T-helper 1 cell treated with Interleukin-12 subunit alpha and Interleukin-12 subunit beta and Interleukin-4 antibody, amounts not matched to agents 30 μg/mL and 1 μg/mL, for 36 hours (primary cell): Measurements from ENCODE around the gene ACHE.
"Not testable (repeated sequence)": the region's sequence is repeated elsewhere in the genome, so short reads cannot be mapped to it uniquely, and the experiment has no call there.

Experiments used
- H3K27ac Mint-ChIP-seq: one replicate; pipeline ENCODE4 v1.8.0; 2021; ENCODE audit warnings: mild to moderate bottlenecking, mixed read lengths
- H3K27me3 Mint-ChIP-seq: one replicate; pipeline ENCODE4 v1.8.0; 2021; ENCODE audit warnings: low read depth, mixed read lengths
- H3K36me3 Mint-ChIP-seq: one replicate; pipeline ENCODE4 v1.8.0; 2021; ENCODE audit warnings: low read depth, mixed read lengths
- H3K4me1 Mint-ChIP-seq: one replicate; pipeline ENCODE4 v1.8.0; 2021; ENCODE audit warnings: low read depth, mixed read lengths
- H3K4me3 Mint-ChIP-seq: one replicate; pipeline ENCODE4 v1.8.0; 2021; ENCODE audit warnings: mild to moderate bottlenecking, moderate library complexity, mixed read lengths
- H3K9me3 Mint-ChIP-seq: one replicate; pipeline ENCODE4 v1.8.0; 2021; ENCODE audit warnings: mixed read lengths

Gene ACHE

DNA sequence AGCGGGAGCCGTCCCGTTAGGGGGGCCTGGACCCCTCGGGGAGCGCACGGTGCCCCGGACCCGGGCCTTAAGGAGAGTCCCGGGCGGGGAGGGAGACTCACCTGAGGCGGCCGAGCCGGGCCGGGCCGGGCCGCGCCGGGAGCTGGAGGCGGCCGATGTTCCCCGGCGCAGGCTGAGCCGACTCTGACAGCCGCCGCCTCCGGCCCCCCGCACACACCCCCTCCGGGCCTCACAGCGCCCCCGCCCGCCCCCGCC lies at the start of gene ACHE:
Gene ACHE (minus strand): TSS at position 188 of the 255 bp plus-strand sequence. CDS start 1,656 bp downstream, outside the sequence.
- H3K4me3 Mint-ChIP-seq: peak within 1 kb of the TSS; percentile 56
- no peaks in the 10 kb centered on the region for H3K9me3 Mint-ChIP-seq
- H3K27me3 Mint-ChIP-seq: peaks cover 58% of the 10 kb centered on the region
- H3K4me1 Mint-ChIP-seq: peaks cover 11% of the 10 kb centered on the region
- no peaks in the 10 kb centered on the region for H3K36me3 Mint-ChIP-seq
- no peak within 1 kb of the TSS for H3K27ac Mint-ChIP-seq

DNA sequence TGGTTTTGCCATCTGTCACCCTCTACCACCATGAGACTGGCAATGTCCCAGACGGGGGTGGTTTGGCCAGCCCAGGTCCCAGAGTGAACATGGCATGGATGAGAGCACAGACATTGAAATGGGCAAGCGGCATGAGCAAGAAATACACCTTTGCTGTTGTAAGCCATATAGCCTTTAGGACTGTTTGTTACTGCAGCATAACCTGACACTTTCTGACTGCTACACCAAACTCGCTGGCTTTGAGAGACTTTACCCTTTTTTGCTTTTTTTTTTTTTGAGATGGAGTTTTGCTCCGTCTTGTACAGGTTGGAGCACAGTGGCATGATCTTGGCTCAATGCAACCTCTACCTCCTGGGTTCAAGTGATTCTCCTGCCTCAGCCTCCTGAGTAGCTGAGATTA lies 48.5 kb upstream of the ACHE start:
- no peaks in the 10 kb centered on the region for H3K36me3 Mint-ChIP-seq
- no peak overlapping the region for H3K4me3 Mint-ChIP-seq
- H3K4me1 Mint-ChIP-seq: peaks cover 1% of the 10 kb centered on the region
- H3K27me3 Mint-ChIP-seq: peaks cover 7% of the 10 kb centered on the region
- no peak overlapping the region for H3K27ac Mint-ChIP-seq
- H3K9me3 Mint-ChIP-seq: peaks cover 4% of the 10 kb centered on the region

DNA sequence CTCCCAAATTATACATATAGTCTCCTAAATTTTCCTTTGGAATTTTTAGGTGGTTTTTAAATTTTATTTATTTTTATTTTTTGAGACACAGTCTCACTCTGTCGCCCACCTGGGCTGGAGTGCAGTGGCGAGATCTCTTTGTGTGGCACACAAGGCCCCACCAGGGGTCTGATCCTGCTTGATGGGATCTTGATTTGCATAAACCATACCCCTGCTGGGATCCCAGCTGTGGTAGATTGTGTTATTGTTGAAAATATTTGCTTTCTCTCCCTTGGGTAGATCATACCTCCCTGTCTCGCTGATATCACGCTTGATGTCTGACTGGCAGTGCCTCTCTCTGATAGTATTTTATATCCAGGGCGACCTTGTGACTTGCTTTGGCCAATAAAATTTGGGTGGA lies 48.0 kb upstream of the ACHE start:
- peaks cover 3% of the 10 kb centered on the region for H3K27me3 Mint-ChIP-seq
- no peak overlapping the region for H3K27ac Mint-ChIP-seq
- peaks cover 1% of the 10 kb centered on the region for H3K4me1 Mint-ChIP-seq
- H3K36me3 Mint-ChIP-seq: no peaks in the 10 kb centered on the region
- H3K9me3 Mint-ChIP-seq: peaks cover 4% of the 10 kb centered on the region
- no peak overlapping the region for H3K4me3 Mint-ChIP-seq

DNA sequence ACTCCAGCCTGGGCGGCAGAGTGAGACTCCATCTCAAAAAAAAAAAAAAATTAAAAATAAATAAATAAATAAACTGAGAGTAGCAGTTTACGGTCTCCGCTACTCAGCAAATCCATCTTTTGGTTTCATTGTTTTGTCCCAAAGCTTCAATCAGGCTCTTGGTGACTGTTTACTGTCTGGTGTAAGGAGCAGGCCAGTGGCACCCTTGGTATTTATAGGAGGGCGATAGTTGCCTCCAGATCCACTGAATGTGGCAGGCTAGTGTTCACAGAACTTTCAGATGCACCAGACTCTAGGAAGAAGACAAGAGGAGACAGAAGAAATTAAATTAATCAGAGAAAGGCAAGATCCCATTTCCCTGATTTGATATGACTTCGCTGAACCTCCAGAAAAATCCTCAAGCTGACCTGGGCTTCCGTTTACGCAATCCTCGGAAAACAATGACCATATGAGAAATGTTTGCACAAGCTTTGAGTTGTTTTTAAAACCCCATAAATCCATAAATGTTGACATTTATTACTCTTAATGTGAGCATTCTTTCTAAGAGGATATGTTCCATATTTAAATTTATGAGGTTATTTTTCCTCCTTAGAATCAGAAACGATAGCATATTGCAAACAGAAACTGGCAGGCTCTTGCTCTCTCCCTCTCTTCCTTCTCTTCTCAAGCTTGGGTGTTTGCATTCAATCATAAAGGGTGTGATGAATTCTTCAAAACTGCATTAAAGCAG lies 46.5 kb upstream of the ACHE start:
- Mint-ChIP-seq H3K4me3 (no peak overlapping the region), H3K36me3 (no peaks in the 10 kb centered on the region), H3K27ac (no peak overlapping the region), H3K4me1 (peaks cover 1% of the 10 kb centered on the region), H3K27me3 (peaks cover 3% of the 10 kb centered on the region), H3K9me3 (peaks cover 4% of the 10 kb centered on the region)

DNA sequence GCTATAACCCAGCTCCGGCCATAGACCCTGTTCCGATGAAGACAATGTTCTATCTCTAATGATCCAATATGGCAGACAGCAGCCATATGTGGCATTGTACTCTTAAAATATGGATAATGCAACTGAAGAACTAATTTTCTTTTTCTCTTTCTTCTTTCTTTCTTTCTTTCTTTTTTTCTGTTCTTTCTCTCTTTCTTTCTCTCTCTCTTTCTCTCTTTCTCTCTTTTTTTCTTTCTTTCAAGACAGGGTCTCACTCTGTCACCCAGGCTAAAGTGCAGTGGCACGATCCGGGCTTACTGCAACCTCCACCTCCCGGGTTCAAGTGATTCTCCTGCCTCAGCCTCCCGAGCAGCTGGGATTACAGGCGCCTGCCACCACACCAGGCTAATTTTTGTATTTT lies 40.5 kb upstream of the ACHE start:
- H3K4me1 Mint-ChIP-seq, H3K4me3 Mint-ChIP-seq, H3K27me3 Mint-ChIP-seq, H3K36me3 Mint-ChIP-seq, H3K9me3 Mint-ChIP-seq, H3K27ac Mint-ChIP-seq: not testable (repeated sequence)

DNA sequence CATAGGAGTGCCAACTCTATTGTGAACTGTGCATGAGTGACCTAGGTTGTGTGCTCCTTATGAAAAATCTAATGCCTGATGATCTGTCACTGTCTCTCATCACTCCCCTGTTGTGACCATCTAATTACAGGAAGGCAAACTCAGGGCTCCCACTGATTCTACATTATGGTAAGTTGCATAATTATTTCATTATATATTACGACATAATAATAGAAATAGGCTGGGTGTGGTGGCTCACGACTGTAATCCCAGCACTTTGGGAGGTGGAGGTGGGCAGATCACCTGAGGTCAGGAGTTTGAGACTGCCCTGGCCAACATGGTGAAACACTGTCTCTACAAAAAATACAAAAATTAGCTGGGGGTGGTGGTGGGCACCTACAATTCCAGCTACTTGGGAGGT lies 39.7 kb upstream of the ACHE start:
- not testable (repeated sequence) for H3K27ac Mint-ChIP-seq, H3K36me3 Mint-ChIP-seq, H3K9me3 Mint-ChIP-seq, H3K27me3 Mint-ChIP-seq, H3K4me3 Mint-ChIP-seq, H3K4me1 Mint-ChIP-seq

DNA sequence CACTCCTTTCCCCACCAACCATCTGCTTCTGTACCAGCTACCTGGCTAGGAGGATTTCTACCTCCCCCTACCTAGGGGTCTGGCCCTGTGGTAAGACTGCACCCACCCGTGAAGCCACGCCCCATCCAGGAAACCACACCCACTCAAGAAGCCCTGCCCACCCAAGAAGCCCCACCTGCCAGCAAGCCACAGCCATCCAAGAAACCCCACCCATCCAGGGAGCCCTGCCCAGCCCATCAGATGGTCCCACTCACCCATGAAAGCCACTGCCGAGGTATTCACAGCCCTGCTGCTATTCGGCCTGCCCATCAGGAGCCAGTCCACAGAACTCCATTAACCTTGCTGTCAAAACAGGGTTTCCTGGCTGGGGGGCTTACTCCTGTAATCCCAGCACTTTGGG lies 38.0 kb upstream of the ACHE start:
- no peaks in the 10 kb centered on the region for H3K27me3 Mint-ChIP-seq
- H3K9me3 Mint-ChIP-seq: no peaks in the 10 kb centered on the region
- no peak overlapping the region for H3K4me3 Mint-ChIP-seq
- no peaks in the 10 kb centered on the region for H3K36me3 Mint-ChIP-seq
- no peak overlapping the region for H3K27ac Mint-ChIP-seq
- H3K4me1 Mint-ChIP-seq: no peaks in the 10 kb centered on the region

DNA sequence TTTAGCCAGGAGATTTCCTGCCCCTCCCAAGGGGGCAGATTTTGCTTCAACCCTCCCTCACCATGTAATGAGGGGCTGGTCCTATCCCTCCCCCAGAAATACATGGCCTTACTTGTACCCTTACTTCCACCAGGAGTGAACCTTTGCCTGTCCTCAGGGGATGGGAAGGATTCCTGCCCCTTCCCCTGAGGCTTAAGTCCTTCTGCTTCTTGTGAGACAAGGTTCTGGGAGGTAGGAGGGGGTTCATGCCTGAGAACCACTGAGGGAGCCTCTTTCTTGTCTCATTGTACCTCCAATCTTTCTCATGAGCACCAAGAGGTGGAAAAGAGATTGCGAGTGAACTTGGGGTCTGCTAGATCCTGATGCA lies 34.1 kb upstream of the ACHE start:
- Mint-ChIP-seq H3K36me3 (no peaks in the 10 kb centered on the region), H3K27ac (no peak overlapping the region), H3K9me3 (no peaks in the 10 kb centered on the region), H3K4me1 (no peaks in the 10 kb centered on the region), H3K27me3 (no peaks in the 10 kb centered on the region), H3K4me3 (no peak overlapping the region)

DNA sequence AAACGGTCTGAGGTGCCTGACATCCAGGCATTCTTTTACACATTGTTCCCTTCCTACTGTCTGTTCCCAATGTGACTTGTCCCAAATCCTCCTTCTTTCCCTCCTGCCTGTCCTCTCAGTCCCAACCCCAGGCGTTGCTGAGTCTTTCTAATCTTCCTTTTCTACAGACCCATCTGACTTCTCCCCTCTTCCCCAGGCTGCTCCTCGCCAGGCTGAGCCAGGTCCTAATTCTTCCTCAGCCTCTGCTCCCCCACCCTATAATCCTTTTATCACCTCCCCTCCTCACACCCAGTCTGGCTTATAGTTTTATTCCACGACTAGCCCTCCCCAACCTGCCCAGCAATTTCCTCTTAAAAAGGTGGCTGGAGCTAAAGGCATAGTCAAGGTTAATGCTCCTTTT lies 27.9 kb upstream of the ACHE start:
- not testable (repeated sequence) for H3K36me3 Mint-ChIP-seq, H3K27ac Mint-ChIP-seq, H3K4me3 Mint-ChIP-seq, H3K9me3 Mint-ChIP-seq, H3K4me1 Mint-ChIP-seq
- peaks cover 22% of the 10 kb centered on the region for H3K27me3 Mint-ChIP-seq

DNA sequence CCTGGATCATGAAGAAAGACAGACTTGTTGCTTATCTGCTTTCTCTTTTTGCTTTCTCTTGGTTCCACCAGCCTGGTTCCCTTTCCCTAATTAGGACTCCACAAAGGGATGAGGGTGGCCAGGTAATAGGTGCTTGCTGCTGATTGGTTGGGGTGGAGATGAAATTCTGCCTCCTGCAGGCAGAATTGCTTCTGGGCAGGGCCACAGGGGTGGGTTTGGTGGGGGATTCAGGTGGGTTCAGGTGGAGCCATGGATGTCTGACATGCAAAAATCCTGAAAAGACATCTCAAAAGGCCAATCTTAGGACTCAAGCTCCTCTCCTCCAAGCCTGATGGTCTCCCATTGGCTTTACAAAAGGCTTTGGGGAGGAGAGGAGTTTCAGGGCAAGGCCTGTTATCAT lies 25.4 kb upstream of the ACHE start:
- Mint-ChIP-seq H3K4me1 (no peaks in the 10 kb centered on the region), H3K9me3 (no peaks in the 10 kb centered on the region), H3K4me3 (no peak overlapping the region), H3K27me3 (peaks cover 22% of the 10 kb centered on the region), H3K27ac (no peak overlapping the region), H3K36me3 (no peaks in the 10 kb centered on the region)

DNA sequence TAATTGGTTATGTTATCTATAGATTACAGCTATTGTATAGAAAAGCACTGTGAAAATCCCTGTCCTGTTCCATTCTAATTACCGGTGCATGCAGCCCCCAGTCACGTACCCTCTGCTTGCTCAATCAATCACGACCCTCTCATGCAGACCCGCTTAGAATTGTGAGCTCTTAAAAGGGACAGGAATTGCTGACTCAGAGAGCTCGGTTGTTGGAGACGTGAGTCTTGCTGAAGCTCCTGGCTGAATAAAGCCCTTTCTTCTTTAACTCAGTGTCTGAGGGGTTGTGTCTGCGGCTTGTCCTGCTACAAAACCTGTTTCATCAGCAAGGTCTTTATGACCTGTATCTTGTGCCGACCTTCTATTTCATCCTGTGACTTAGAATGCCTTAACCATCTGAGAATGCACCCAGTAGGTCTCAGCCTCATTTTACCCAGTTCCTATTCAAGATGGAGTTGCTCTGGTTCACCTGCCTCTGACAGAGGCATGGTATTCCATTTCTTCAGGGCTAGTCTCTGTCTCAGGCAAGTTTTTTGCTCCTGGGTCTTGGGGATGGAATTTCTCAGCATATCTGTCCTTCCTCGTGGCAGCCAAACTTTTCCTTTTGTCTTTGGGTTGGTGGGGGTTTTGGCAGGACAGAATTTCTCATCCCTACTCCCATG lies 24.2 kb upstream of the ACHE start:
- H3K27me3 Mint-ChIP-seq: peaks cover 22% of the 10 kb centered on the region
- not testable (repeated sequence) for H3K4me3 Mint-ChIP-seq, H3K4me1 Mint-ChIP-seq, H3K27ac Mint-ChIP-seq, H3K36me3 Mint-ChIP-seq, H3K9me3 Mint-ChIP-seq

DNA sequence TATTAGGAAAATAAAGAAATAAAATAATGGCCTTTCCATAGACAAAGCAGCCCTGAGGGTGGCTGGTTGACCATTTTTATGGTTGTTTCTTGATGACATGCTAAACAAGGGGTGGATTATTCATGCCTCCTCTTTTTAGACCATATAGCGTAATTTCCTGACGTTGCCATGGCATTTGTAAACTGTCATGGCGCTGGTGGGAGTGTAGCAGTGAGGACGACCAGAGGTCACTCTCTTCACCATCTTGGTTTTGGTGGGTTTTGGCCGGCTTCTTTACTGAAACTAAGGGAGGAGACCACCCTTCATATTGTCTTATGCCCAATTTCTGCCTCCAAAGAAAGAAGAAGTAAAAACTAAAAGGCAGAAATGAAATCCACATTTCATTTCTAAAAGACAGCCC lies 23.6 kb upstream of the ACHE start:
- H3K27me3 Mint-ChIP-seq: peaks cover 22% of the 10 kb centered on the region
- H3K4me1 Mint-ChIP-seq, H3K36me3 Mint-ChIP-seq, H3K4me3 Mint-ChIP-seq, H3K9me3 Mint-ChIP-seq, H3K27ac Mint-ChIP-seq: not testable (repeated sequence)

DNA sequence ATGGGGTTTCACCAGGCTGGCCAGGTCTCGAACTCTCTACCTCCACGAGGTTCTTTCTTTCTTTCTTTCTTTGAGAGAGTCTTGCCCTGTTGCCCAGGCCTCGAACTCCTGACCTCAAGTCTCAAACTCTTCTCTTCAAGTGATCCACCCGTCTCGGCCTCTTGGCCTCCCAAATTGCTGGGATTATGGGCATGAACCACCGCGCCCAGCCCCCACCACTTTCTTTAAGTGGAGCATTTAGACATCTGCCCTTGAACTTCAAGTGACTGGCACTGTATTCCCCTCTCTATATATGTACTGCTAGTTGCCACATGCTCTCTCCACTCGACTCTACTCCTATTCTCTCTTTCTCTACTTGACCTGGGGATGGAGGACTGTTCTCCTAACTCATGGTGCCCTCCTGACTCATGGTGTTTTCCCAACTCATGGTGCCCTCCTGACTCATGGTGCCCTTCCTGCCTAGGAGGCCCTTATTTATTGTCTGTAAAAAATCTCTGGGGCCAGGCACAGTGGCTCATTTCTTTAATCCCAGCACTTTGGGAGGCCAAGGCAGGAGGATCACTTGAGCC lies 19.3 kb upstream of the ACHE start:
- H3K27ac Mint-ChIP-seq: no peak overlapping the region
- no peaks in the 10 kb centered on the region for H3K36me3 Mint-ChIP-seq
- H3K9me3 Mint-ChIP-seq: no peaks in the 10 kb centered on the region
- peaks cover 12% of the 10 kb centered on the region for H3K27me3 Mint-ChIP-seq
- no peaks in the 10 kb centered on the region for H3K4me1 Mint-ChIP-seq
- no peak overlapping the region for H3K4me3 Mint-ChIP-seq

DNA sequence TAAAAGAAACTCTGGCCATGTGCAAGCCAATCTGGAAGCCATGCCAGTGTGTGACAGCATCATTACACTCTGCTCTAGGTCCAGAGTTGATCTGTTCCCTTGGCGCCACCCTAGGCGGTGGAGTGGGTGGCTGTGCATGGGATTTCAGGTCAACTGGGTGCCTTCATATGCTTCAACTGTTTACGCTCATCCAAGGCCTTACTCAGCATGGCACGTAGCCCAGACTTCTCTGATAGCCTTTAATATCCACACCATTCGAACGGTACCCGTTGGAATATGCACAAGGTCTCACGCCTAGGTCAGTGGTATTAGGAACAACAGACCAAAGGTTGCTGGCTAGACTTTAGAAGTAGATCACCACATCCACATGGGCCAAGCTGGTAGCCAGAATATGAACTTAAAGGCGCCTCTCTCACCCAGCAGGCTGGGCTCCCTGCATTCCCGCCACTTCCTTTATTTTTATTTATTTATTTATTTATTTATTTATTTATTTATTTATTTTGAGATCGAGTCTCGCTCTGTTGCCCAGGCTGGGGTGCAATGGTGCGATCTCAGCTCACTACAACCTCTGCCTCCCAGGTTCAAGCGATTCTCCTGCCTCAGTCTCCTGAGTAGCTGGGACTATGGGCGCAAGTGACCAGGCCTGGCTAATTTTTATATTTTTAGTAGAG lies 18.7 kb upstream of the ACHE start:
- peaks cover 8% of the 10 kb centered on the region for H3K27me3 Mint-ChIP-seq
- no peaks in the 10 kb centered on the region for H3K4me1 Mint-ChIP-seq
- no peak overlapping the region for H3K27ac Mint-ChIP-seq
- H3K36me3 Mint-ChIP-seq: no peaks in the 10 kb centered on the region
- no peak overlapping the region for H3K4me3 Mint-ChIP-seq
- no peaks in the 10 kb centered on the region for H3K9me3 Mint-ChIP-seq

DNA sequence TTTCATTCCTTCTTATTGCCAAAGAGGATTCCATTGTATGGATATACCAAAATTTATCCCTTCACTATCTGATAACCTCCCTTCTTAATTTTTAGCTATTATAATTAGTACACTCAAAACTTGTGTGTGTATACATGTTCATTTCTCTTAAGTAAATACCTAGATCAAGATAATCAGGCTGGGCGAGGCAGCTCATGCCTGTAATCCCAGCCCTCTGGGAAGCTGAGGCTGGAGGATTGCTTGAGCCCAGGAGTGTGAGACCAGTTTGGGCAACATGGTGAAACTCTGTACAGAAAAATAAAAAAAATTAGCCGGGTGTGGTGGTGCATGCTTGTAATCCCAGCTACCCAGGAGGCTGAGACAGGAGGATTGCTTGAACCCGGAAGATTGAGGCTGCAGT lies 15.8 kb upstream of the ACHE start:
- H3K4me3 Mint-ChIP-seq: no peak overlapping the region
- no peaks in the 10 kb centered on the region for H3K9me3 Mint-ChIP-seq
- no peaks in the 10 kb centered on the region for H3K36me3 Mint-ChIP-seq
- H3K27me3 Mint-ChIP-seq: peaks cover 8% of the 10 kb centered on the region
- no peak overlapping the region for H3K27ac Mint-ChIP-seq
- H3K4me1 Mint-ChIP-seq: no peaks in the 10 kb centered on the region
